Ecto neural progenitor cell (in vitro differentiated cells): ENCODE results near the gene MARS1.
"Not testable (repeated sequence)": the region's sequence is repeated elsewhere in the genome, so short reads cannot be mapped to it uniquely, and the experiment has no call there.

Experiments used
- DNase-seq: peaks from one replicate; pipeline ENCODE4 v3.0.0-alpha.2; 2018; ENCODE audit warnings: low spot score

Gene MARS1

GRCh38 chr12:57487597-57488401, at the start of gene MARS1:
Gene MARS1 (plus strand): TSS chr12:57488068. CDS start chr12:57488091, 23 bp downstream.
- DNase-seq, result peak; percentile 96

- DNase-seq, result no peak
These were observed 49.5 kb upstream of the MARS1 start for GRCh38 chr12:57438400-57438799.

- no peak for DNase-seq
These were observed 48.1 kb upstream of the MARS1 start for GRCh38 chr12:57439762-57440266.

- DNase-seq, result not testable (repeated sequence)
These were observed 46.5 kb upstream of the MARS1 start for GRCh38 chr12:57441393-57441792.

GRCh38 chr12:57441846-57442427, 45.9 kb upstream of the MARS1 start:
- no peak for DNase-seq

GRCh38 chr12:57444337-57444736, 43.5 kb upstream of the MARS1 start:
- DNase-seq, result not testable (repeated sequence)

GRCh38 chr12:57444744-57445143, 43.1 kb upstream of the MARS1 start:
- DNase-seq, result no peak

- no peak for DNase-seq
These were observed 41.4 kb upstream of the MARS1 start for GRCh38 chr12:57446292-57446960.

- no peak for DNase-seq
These were observed 39.2 kb upstream of the MARS1 start for GRCh38 chr12:57448669-57449068.

GRCh38 chr12:57449375-57449774, 38.5 kb upstream of the MARS1 start:
- no peak for DNase-seq

- no peak for DNase-seq
These were observed 37.8 kb upstream of the MARS1 start for GRCh38 chr12:57450057-57450456.

- DNase-seq, result no peak
These were observed 36.6 kb upstream of the MARS1 start for GRCh38 chr12:57451233-57451778.

GRCh38 chr12:57452181-57452936, 35.5 kb upstream of the MARS1 start:
- no peak for DNase-seq

GRCh38 chr12:57452937-57453509, 34.8 kb upstream of the MARS1 start:
- DNase-seq, result peak; percentile 92

- no peak for DNase-seq
These were observed 33.7 kb upstream of the MARS1 start for GRCh38 chr12:57454213-57454565.

- DNase-seq, result peak; percentile 89
These were observed 33.1 kb upstream of the MARS1 start, which contains the start of gene INHBE for GRCh38 chr12:57454566-57455373. Gene INHBE (plus strand): TSS chr12:57455307. CDS start chr12:57455537, 230 bp downstream.

- no peak for DNase-seq
These were observed 32.3 kb upstream of the MARS1 start for GRCh38 chr12:57455374-57456144.

- DNase-seq, result peak; percentile 82
These were observed 31.6 kb upstream of the MARS1 start for GRCh38 chr12:57456145-57456700.

- DNase-seq, result no peak
These were observed 31.0 kb upstream of the MARS1 start for GRCh38 chr12:57456737-57457490.
